Measurements from ENCODE around the gene TFG. TPM values are rescaled to one million over a fixed set of nuclear protein-coding genes. Genes with fewer than 3 reads are reported as not detected.

The TFG gene
- total RNA-seq, 2 experiments from 2014 or later: 61.4 to 79.8 TPM

DNA sequence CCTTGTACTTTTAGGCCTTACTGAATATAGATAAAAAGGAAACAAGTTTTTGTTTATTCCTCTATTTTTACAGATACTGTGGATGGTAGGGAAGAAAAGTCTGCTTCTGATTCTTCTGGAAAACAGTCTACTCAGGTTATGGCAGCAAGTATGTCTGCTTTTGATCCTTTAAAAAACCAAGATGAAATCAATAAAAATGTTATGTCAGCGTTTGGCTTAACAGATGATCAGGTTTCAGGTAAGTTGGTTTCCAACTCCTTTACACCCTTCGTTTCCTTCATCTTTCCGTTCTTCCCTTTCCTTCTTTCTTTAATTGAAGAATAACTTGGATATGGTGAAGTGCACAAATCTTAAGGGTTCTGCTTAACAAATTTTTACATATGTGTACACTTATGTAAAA, 23.1 kb downstream of the TFG start:
- Mint-ChIP-seq H3K9me3 (ENCODE audit: low read depth) (no peaks in the 10 kb centered on the region), H3K4me3 (no peak overlapping the region), H3K4me1 (peaks cover 4% of the 10 kb centered on the region), H3K27me3 (no peaks in the 10 kb centered on the region), H3K36me3 (ENCODE audit: low read depth) (peaks cover 45% of the 10 kb centered on the region), H3K27ac (no peak overlapping the region)
- intact Hi-C loops (cut with DNase I, micrococcal nuclease): loop anchor here in 1 of 2 experiments (2.0 to 10.0 kb wide), 2 partner anchors 16 to 902 kb away; no protein-coding TSS in a partner anchor
- ATAC-seq: no peak
- DNase-seq: no peak
- POLR2A ChIA-PET: no interaction called here
- CTCF ChIA-PET: interaction anchor here (1.5 kb wide), 1 partner anchor 141 kb away, joined by 3 read pairs; no protein-coding TSS in a partner anchor

- POLR2A ChIA-PET: no interaction called here
- DNase-seq (no peak), ATAC-seq (no peak)
- H3K4me3 Mint-ChIP-seq: no peak overlapping the region
- H3K36me3 Mint-ChIP-seq (ENCODE audit: low read depth): peaks cover 43% of the 10 kb centered on the region
- no peaks in the 10 kb centered on the region for H3K9me3 Mint-ChIP-seq (ENCODE audit: low read depth)
- CTCF ChIA-PET: interaction anchor here (0.6 to 1.5 kb wide), 3 partner anchors 24 to 644 kb away, joined by 3 to 6 read pairs (median 5); no protein-coding TSS in a partner anchor
- peaks cover 8% of the 10 kb centered on the region for H3K4me1 Mint-ChIP-seq
- H3K27me3 Mint-ChIP-seq: no peaks in the 10 kb centered on the region
- no peak overlapping the region for H3K27ac Mint-ChIP-seq
- intact Hi-C loops (cut with DNase I, micrococcal nuclease): loop anchor here in 1 of 2 experiments (2.0 to 10.0 kb wide), 2 partner anchors 59 to 897 kb away; no protein-coding TSS in a partner anchor
Measured at GRCh38 chr3:100737334-100737733, 28.0 kb downstream of the TFG start.

GRCh38 chr3:100740207-100740606, 30.9 kb downstream of the TFG start:
- no peaks in the 10 kb centered on the region for H3K9me3 Mint-ChIP-seq (ENCODE audit: low read depth)
- H3K27me3 Mint-ChIP-seq: no peaks in the 10 kb centered on the region
- POLR2A ChIA-PET: interaction anchor here (1.4 kb wide), 1 partner anchor 31 kb away, joined by 4 read pairs; the partner anchor contains the start of gene TFG
- CTCF ChIA-PET: interaction anchor here (1.0 to 1.1 kb wide), 2 partner anchors 12 to 26 kb away, joined by 3 read pairs; no protein-coding TSS in a partner anchor
- peak; percentile 97 for ATAC-seq
- H3K4me3 Mint-ChIP-seq: no peak overlapping the region
- H3K36me3 Mint-ChIP-seq (ENCODE audit: low read depth): peaks cover 40% of the 10 kb centered on the region
- H3K27ac Mint-ChIP-seq: no peak overlapping the region
- intact Hi-C loops (cut with DNase I, micrococcal nuclease): no loop called here
- peak; percentile 39 for DNase-seq
- peaks cover 4% of the 10 kb centered on the region for H3K4me1 Mint-ChIP-seq

GRCh38 chr3:100743535-100743934, 34.2 kb downstream of the TFG start:
- ATAC-seq (no peak), DNase-seq (no peak)
- ChIA-PET CTCF (interaction anchor here (0.6 to 1.3 kb wide), 3 partner anchors 28 to 408 kb away, joined by 3 to 4 read pairs (median 4); no protein-coding TSS in a partner anchor), POLR2A (interaction anchor here (0.6 kb wide), 1 partner anchor 475 kb away, joined by 3 read pairs; no protein-coding TSS in a partner anchor)
- intact Hi-C loops (cut with DNase I, micrococcal nuclease): no loop called here
- H3K4me3 Mint-ChIP-seq: no peak overlapping the region
- peaks cover 43% of the 10 kb centered on the region for H3K36me3 Mint-ChIP-seq (ENCODE audit: low read depth)
- no peak overlapping the region for H3K27ac Mint-ChIP-seq
- no peaks in the 10 kb centered on the region for H3K9me3 Mint-ChIP-seq (ENCODE audit: low read depth)
- H3K4me1 Mint-ChIP-seq: peaks cover 4% of the 10 kb centered on the region
- H3K27me3 Mint-ChIP-seq: no peaks in the 10 kb centered on the region

DNA sequence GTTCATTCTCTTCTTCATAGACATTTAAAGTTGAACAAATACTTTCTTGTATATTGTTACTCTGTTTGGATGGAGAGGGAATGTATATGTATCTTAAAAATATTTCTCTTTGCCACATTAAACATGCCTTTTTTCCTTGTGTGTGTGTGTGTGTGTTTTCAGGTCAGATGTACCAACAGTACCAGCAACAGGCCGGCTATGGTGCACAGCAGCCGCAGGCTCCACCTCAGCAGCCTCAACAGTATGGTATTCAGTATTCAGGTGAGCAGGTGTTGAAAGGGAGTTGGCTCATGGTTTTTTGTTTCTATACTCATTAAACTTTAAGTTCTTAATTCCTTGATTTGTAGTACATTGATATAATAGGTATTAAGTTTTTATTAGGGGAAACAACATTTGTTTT, 35.4 kb downstream of the TFG start:
- Mint-ChIP-seq H3K27me3 (no peaks in the 10 kb centered on the region), H3K36me3 (ENCODE audit: low read depth) (peaks cover 44% of the 10 kb centered on the region), H3K9me3 (ENCODE audit: low read depth) (no peaks in the 10 kb centered on the region), H3K4me3 (no peak overlapping the region), H3K4me1 (peaks cover 4% of the 10 kb centered on the region), H3K27ac (no peak overlapping the region)
- intact Hi-C loops (cut with DNase I, micrococcal nuclease): no loop called here
- DNase-seq (no peak), ATAC-seq (no peak)
- ChIA-PET POLR2A (no interaction called here), CTCF (interaction anchor here (1.4 kb wide), 1 partner anchor 282 kb away, joined by 7 read pairs; no protein-coding TSS in a partner anchor)

DNA sequence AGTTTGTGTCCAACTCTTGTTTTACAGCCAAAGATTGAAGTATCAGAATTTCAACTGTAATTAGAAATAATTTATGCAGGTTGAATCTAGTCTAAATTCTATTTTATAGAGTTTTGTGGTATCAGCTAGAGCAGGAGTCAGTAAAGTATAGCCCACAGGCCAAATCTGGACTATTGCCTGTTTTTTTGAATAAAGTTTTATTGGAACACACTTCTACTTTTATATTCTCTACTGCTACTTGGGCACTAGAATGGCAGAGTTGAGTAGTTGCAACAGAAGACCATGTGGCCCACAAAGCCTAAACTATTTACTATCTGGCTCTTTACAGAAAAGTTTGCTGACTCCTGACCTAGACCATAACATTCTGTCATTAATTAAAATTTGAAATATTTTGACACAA, 36.3 kb downstream of the TFG start:
- no peak overlapping the region for H3K4me3 Mint-ChIP-seq
- no peak for DNase-seq
- peaks cover 43% of the 10 kb centered on the region for H3K36me3 Mint-ChIP-seq (ENCODE audit: low read depth)
- no peaks in the 10 kb centered on the region for H3K9me3 Mint-ChIP-seq (ENCODE audit: low read depth)
- no peaks in the 10 kb centered on the region for H3K27me3 Mint-ChIP-seq
- H3K4me1 Mint-ChIP-seq: no peaks in the 10 kb centered on the region
- POLR2A ChIA-PET: no interaction called here
- no peak overlapping the region for H3K27ac Mint-ChIP-seq
- intact Hi-C loops (cut with DNase I, micrococcal nuclease): no loop called here
- CTCF ChIA-PET: interaction anchor here (1.4 kb wide), 1 partner anchor 283 kb away, joined by 7 read pairs; no protein-coding TSS in a partner anchor
- no peak for ATAC-seq

- ChIA-PET CTCF (interaction anchor here (1.4 kb wide), 1 partner anchor 283 kb away, joined by 7 read pairs; no protein-coding TSS in a partner anchor), POLR2A (no interaction called here)
- no peak overlapping the region for H3K4me3 Mint-ChIP-seq
Measured at GRCh38 chr3:100746092-100746491, 36.8 kb downstream of the TFG start.

DNA sequence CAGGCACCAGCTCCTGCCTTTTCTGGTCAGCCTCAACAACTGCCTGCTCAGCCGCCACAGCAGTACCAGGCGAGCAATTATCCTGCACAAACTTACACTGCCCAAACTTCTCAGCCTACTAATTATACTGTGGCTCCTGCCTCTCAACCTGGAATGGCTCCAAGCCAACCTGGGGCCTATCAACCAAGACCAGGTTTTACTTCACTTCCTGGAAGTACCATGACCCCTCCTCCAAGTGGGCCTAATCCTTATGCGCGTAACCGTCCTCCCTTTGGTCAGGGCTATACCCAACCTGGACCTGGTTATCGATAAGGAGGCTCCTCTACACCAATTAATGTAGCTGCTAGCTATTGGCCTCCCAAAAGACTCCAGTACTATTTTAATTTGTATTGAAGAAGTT, 38.9 kb downstream of the TFG start:
- no peak for ATAC-seq

More at GRCh38 chr3:100746092-100746491, 36.8 kb downstream of the TFG start:
- H3K27me3 Mint-ChIP-seq: no peaks in the 10 kb centered on the region
- intact Hi-C loops (cut with DNase I, micrococcal nuclease): no loop called here
- no peaks in the 10 kb centered on the region for H3K4me1 Mint-ChIP-seq
- DNase-seq (no peak), ATAC-seq (no peak)
- peaks cover 46% of the 10 kb centered on the region for H3K36me3 Mint-ChIP-seq (ENCODE audit: low read depth)
- H3K27ac Mint-ChIP-seq: no peak overlapping the region
- no peaks in the 10 kb centered on the region for H3K9me3 Mint-ChIP-seq (ENCODE audit: low read depth)

DNA sequence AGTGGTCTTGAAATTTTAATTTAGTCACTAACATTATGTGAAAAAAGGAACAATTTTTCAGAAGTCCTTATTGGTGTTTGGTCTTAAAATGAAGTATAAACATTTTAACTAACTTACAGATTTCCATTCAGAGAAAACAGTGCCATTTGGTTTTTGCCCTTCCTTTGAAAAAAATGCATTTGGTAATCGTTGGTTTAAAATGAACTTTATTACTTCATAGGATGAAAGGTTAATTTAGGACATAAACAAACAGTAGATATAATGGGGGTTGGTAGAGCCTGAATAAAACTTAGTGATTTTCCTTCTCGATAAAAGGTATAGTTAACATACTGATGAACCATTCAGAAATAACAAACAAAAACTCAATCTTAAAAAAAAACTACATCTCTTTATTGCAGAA, 39.7 kb downstream of the TFG start:
- ATAC-seq: no peak
- Mint-ChIP-seq H3K9me3 (ENCODE audit: low read depth) (no peaks in the 10 kb centered on the region), H3K4me1 (no peaks in the 10 kb centered on the region), H3K27me3 (no peaks in the 10 kb centered on the region), H3K4me3 (no peak overlapping the region), H3K27ac (no peak overlapping the region), H3K36me3 (ENCODE audit: low read depth) (peaks cover 60% of the 10 kb centered on the region)
- DNase-seq: no peak
- intact Hi-C loops (cut with DNase I, micrococcal nuclease): no loop called here
- CTCF ChIA-PET: no interaction called here
- POLR2A ChIA-PET: no interaction called here

More for the DNA sequence above, 38.9 kb downstream of the TFG start:
- peaks cover 57% of the 10 kb centered on the region for H3K36me3 Mint-ChIP-seq (ENCODE audit: low read depth)
- H3K4me3 Mint-ChIP-seq: no peak overlapping the region
- no peaks in the 10 kb centered on the region for H3K27me3 Mint-ChIP-seq
- ChIA-PET POLR2A (no interaction called here), CTCF (interaction anchor here (0.8 kb wide), 1 partner anchor 285 kb away, joined by 3 read pairs; no protein-coding TSS in a partner anchor)
- no peaks in the 10 kb centered on the region for H3K9me3 Mint-ChIP-seq (ENCODE audit: low read depth)
- no peak for DNase-seq
- no peak overlapping the region for H3K27ac Mint-ChIP-seq
- intact Hi-C loops (cut with DNase I, micrococcal nuclease): no loop called here
- H3K4me1 Mint-ChIP-seq: no peaks in the 10 kb centered on the region

DNA sequence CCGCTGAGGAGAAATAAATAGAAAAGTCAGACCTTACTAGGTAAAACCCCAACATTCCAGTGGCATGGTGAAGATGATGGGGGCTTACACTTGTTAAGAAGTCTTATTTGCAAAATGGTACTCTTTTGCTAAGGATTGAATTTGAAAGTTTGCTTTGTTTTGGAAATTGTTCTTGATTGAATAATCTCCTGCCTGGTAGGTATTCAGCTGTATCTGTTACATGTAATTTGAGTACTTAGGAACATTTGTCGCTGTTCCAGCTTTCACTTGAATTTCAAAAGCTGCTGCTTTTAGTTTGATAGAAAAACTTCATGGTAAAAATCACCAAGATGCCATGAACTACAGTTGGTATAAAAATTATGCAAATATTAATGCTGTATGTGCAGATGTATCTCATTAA, 44.6 kb downstream of the TFG start:
- Mint-ChIP-seq H3K4me3 (no peak overlapping the region), H3K9me3 (ENCODE audit: low read depth) (no peaks in the 10 kb centered on the region), H3K27ac (no peak overlapping the region), H3K4me1 (no peaks in the 10 kb centered on the region), H3K27me3 (no peaks in the 10 kb centered on the region), H3K36me3 (ENCODE audit: low read depth) (peaks cover 41% of the 10 kb centered on the region)
- CTCF ChIA-PET: no interaction called here
- intact Hi-C loops (cut with DNase I, micrococcal nuclease): no loop called here
- ATAC-seq (no peak), DNase-seq (no peak)
- POLR2A ChIA-PET: no interaction called here

DNA sequence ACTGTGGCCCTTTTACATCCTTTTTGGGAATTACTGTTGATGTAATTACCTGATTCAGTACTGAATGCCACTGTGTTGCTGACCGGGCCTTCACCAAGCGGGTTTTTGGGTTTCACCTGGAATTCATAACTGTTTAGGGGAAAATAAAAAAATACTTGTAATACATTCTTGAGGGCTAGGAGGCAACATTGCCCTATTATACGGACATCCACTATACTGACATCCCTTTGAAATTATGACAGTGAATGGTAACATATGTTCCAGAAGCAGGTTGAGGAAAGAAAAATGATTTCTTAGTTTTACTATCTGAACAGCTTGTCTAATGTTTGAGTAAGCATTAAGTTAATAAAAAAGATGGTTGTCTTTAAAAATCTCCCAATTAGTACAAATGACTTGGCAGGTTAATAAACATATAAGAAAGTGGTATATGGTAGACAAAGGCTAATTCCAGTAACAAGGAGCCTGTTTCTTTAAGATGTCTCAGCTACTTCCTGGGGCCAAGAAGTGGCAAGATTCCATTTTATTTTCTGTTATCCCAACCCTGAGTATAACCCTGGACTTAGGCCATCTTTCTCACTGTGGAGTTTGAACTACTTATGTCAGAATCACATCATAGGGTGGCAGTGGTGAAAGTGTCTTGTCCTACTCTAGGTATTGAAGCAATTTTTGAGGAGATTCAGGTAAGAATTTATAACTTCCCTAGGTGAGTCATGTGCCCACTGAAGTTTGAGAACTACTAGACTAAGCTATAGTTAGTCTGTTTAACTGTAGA, 45.5 kb downstream of the TFG start:
- H3K27me3 Mint-ChIP-seq: no peaks in the 10 kb centered on the region
- no peak for DNase-seq
- H3K27ac Mint-ChIP-seq: no peak overlapping the region
- intact Hi-C loops (cut with DNase I, micrococcal nuclease): no loop called here
- ChIA-PET CTCF (interaction anchor here (0.8 kb wide), 1 partner anchor 12 kb away, joined by 3 read pairs; no protein-coding TSS in a partner anchor), POLR2A (no interaction called here)
- H3K4me1 Mint-ChIP-seq: no peaks in the 10 kb centered on the region
- no peak overlapping the region for H3K4me3 Mint-ChIP-seq
- ATAC-seq: no peak
- peaks cover 38% of the 10 kb centered on the region for H3K36me3 Mint-ChIP-seq (ENCODE audit: low read depth)
- no peaks in the 10 kb centered on the region for H3K9me3 Mint-ChIP-seq (ENCODE audit: low read depth)

GRCh38 chr3:100756441-100756840, 47.1 kb downstream of the TFG start:
- no peak overlapping the region for H3K4me3 Mint-ChIP-seq
- H3K4me1 Mint-ChIP-seq: peaks cover 4% of the 10 kb centered on the region
- ATAC-seq: no peak
- CTCF ChIA-PET: no interaction called here
- POLR2A ChIA-PET: no interaction called here
- DNase-seq: no peak
- no peak overlapping the region for H3K27ac Mint-ChIP-seq
- peaks cover 30% of the 10 kb centered on the region for H3K36me3 Mint-ChIP-seq (ENCODE audit: low read depth)
- H3K9me3 Mint-ChIP-seq (ENCODE audit: low read depth): no peaks in the 10 kb centered on the region
- intact Hi-C loops (cut with DNase I, micrococcal nuclease): no loop called here
- H3K27me3 Mint-ChIP-seq: no peaks in the 10 kb centered on the region
